ENCODE measurements around the gene LANCL2. TPM values are rescaled to one million over a fixed set of nuclear protein-coding genes. Genes with fewer than 3 reads are reported as not detected.
A peak's percentile ranks its signal among the peaks of the same experiment; 100 is the strongest.

Gene LANCL2
- total and polyA plus RNA-seq, 2 experiments from 2014 or later, result 11.7 to 13.8 TPM

DNA sequence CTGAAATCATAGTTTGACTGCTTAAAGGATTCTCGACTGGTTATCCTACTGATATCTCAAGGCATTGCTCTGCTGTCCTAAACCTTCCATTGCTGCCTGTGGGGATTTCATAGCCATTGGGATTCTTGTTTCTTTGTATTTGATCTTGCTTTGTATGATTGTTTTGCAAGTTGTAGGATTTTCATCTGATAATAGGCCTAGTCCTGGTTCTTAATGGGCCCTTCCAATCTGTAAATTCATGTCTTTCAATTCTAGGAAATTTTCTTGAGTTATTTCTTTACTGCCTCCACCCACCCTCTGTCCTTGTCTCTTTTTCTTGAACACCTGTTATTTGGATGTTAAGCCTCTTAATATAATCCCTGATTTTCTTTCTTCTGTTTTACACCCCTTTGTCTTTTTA lies 72.2 kb downstream of the LANCL2 start:
- Histone ChIP-seq H3K9me3 (ENCODE audit: low read depth) (no peaks in the 10 kb centered on the region), H3K27me3 (replicated peaks; ENCODE audit: insufficient read depth) (no peaks in the 10 kb centered on the region), H2AFZ (no peak overlapping the region), H3K79me2 (ENCODE audit: insufficient read depth) (no peaks in the 10 kb centered on the region), H3K4me3 (no peak overlapping the region), H3F3A (ENCODE audit: insufficient read depth) (peaks cover 6% of the 10 kb centered on the region; the same call in 1 of the 2 replicates), H3K27ac (no peak overlapping the region), H3K4me2 (ENCODE audit: unreplicated experiment) (no peak overlapping the region), H3K4me1 (ENCODE audit: insufficient read depth) (peaks cover 24% of the 10 kb centered on the region), H3K9me2 (ENCODE audit: insufficient read depth) (no peaks in the 10 kb centered on the region), H3K36me3 (ENCODE audit: low read depth) (no peaks in the 10 kb centered on the region), H4K20me1 (ENCODE audit: insufficient read depth) (no peaks in the 10 kb centered on the region), H3K9ac (no peak overlapping the region)
- in situ Hi-C loops (cut with MboI), result no loop called here
- TF ChIP-seq EZH2 (IDR thresholded peaks at IDR 0.05; ENCODE audit: insufficient read depth, poor library complexity, severe bottlenecking) (no peak), EZH2phosphoT487 (IDR thresholded peaks at IDR 0.05; ENCODE audit: insufficient read depth, low read depth) (no peak)
- DNase-seq, result no peak
- 96 to 100% methylated on average over 1 of the region's 1 CpG for WGBS, 2 experiments (ENCODE audit: low coverage in 1 of 2, low lambda C conversion rate in 2 of 2, missing lambda C conversion rate in 2 of 2)

DNA sequence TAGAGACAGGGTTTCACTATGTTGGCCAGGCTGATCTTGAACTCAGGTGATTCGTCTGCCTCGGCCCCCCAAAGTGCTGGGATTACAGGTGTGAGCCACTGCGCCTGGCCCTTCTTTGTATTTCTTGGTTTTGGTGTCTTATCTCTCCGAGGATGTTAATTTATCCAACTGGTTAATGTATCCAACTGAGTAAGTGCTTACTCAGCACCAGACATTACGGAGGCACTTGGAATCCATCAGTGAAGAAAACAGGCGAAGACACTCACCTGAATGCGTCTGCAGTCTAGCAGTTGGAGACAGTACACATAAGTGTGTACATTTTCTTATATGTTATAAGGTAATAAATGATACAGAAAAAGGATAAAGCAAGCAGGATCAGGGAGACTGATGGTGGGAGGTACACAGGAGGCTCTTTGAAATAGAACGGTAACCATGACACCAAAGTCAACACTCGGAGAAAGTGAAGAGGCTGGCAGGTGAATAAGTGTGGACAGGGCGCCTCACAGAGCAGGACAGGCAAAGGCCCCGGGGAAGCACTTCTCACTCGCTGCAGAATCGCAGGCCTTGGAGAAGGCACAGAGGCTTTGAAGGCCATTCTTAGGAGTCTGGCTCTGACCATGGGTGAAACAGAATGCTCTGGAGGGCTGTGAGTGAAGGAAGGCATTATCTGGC lies 73.1 kb downstream of the LANCL2 start:
- no peaks in the 10 kb centered on the region for H3K9me2 ChIP-seq (ENCODE audit: insufficient read depth)
- H3K4me3 ChIP-seq, result no peak overlapping the region
- no peaks in the 10 kb centered on the region for H3K79me2 ChIP-seq (ENCODE audit: insufficient read depth)
- no peaks in the 10 kb centered on the region for H4K20me1 ChIP-seq (ENCODE audit: insufficient read depth)
- no peaks in the 10 kb centered on the region for H3K9me3 ChIP-seq (ENCODE audit: low read depth)
- H3K4me1 ChIP-seq (ENCODE audit: insufficient read depth), result peaks cover 24% of the 10 kb centered on the region
- H3K27me3 ChIP-seq (replicated peaks; ENCODE audit: insufficient read depth), result no peaks in the 10 kb centered on the region
- TF ChIP-seq EZH2 (IDR thresholded peaks at IDR 0.05; ENCODE audit: insufficient read depth, poor library complexity, severe bottlenecking) (no peak), EZH2phosphoT487 (IDR thresholded peaks at IDR 0.05; ENCODE audit: insufficient read depth, low read depth) (no peak)
- H3K9ac ChIP-seq, result no peak overlapping the region
- no peak overlapping the region for H3K4me2 ChIP-seq (ENCODE audit: unreplicated experiment)
- no peaks in the 10 kb centered on the region for H3K36me3 ChIP-seq (ENCODE audit: low read depth)
- DNase-seq, result no peak
- in situ Hi-C loops (cut with MboI), result no loop called here
- WGBS, 2 experiments (ENCODE audit: low coverage in 1 of 2, low lambda C conversion rate in 2 of 2, missing lambda C conversion rate in 2 of 2), result 95% methylated on average over 13 of the region's 13 CpGs
- H3K27ac ChIP-seq, result no peak overlapping the region
- peaks cover 7% of the 10 kb centered on the region; the same call in 1 of the 2 replicates for H3F3A ChIP-seq (ENCODE audit: insufficient read depth)
- no peak overlapping the region for H2AFZ ChIP-seq

DNA sequence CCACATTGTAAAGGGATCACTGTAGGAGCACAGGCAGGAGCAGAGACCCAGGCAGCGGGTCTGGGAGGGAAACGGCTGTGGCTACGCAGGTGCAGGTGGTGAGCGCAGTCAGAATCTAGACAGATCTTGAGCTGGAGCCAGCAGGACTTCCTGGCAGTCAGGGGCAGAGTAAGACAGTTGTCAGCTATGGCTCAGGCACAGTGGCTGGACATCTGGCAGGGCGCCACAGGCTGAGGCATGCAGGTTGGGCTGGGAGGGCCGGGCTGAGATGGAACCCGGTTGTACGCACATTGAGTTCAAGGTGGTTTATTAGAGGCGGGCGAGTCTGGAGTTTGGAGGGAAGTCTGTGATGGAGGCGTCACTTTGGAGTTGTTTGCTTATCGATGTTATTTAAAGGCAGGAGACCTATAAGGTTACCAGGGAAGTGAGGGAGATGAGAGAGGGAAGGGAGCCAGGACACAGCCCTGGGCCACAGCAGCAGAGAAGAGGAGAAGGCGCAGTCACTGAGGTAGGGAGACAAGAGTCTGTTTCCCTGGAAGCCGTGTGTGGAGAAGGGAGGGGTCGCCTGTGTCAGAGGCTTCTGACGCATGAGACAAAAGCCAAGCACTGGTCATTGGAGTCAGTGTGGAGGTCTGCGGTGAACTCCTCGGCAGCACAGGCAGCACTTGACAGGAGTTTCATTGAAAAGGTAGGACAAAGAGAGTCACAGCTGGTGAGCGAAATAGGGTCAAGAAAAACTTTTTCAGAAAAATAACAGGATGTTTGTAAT lies 73.8 kb downstream of the LANCL2 start:
- Histone ChIP-seq H3K36me3 (ENCODE audit: low read depth) (no peaks in the 10 kb centered on the region), H3K27me3 (replicated peaks; ENCODE audit: insufficient read depth) (no peaks in the 10 kb centered on the region), H3F3A (ENCODE audit: insufficient read depth) (peaks cover 7% of the 10 kb centered on the region; the same call in 1 of the 2 replicates), H3K4me1 (ENCODE audit: insufficient read depth) (peaks cover 24% of the 10 kb centered on the region), H3K9me3 (ENCODE audit: low read depth) (no peaks in the 10 kb centered on the region), H3K9me2 (ENCODE audit: insufficient read depth) (no peaks in the 10 kb centered on the region), H3K4me2 (ENCODE audit: unreplicated experiment) (peak overlapping the region; percentile 18), H3K9ac (no peak overlapping the region), H3K27ac (no peak overlapping the region), H3K79me2 (ENCODE audit: insufficient read depth) (no peaks in the 10 kb centered on the region), H2AFZ (no peak overlapping the region), H3K4me3 (no peak overlapping the region), H4K20me1 (ENCODE audit: insufficient read depth) (no peaks in the 10 kb centered on the region)
- no peak for TF ChIP-seq EZH2 (IDR thresholded peaks at IDR 0.05; ENCODE audit: insufficient read depth, poor library complexity, severe bottlenecking)
- TF ChIP-seq EZH2phosphoT487 (IDR thresholded peaks at IDR 0.05; ENCODE audit: insufficient read depth, low read depth), result no peak
- WGBS, 2 experiments (ENCODE audit: low coverage in 1 of 2, low lambda C conversion rate in 2 of 2, missing lambda C conversion rate in 2 of 2), result 90 to 93% methylated on average over 19 of the region's 19 CpGs
- in situ Hi-C loops (cut with MboI), result no loop called here
- peak; percentile 35 for DNase-seq

DNA sequence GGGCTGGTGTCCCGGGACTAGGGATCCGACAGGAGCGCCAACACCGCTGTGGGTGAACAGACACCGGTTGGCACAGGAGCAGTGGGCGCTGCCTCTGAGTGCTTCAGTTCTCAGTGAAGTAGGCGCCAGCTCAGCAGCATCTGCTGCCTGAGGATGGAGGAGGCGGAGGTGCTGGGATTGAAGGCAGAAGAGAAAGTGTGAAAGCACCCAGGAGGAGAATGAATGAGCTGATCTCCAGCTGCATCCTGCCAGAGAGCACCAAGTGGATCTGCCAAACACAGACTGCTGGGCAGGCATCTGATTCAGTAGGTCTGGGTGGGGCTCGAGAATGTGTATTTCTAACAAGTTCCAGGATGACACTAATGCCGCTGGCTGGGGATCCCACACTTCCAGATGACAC lies 74.5 kb downstream of the LANCL2 start:
- H3K9me2 ChIP-seq (ENCODE audit: insufficient read depth), result no peaks in the 10 kb centered on the region

More for the DNA sequence above, 74.5 kb downstream of the LANCL2 start:
- TF ChIP-seq EZH2 (IDR thresholded peaks at IDR 0.05; ENCODE audit: insufficient read depth, poor library complexity, severe bottlenecking) (no peak), EZH2phosphoT487 (IDR thresholded peaks at IDR 0.05; ENCODE audit: insufficient read depth, low read depth) (no peak)
- H3K4me3 ChIP-seq, result no peak overlapping the region
- H3K27me3 ChIP-seq (replicated peaks; ENCODE audit: insufficient read depth), result no peaks in the 10 kb centered on the region
- H2AFZ ChIP-seq, result no peak overlapping the region
- peak; percentile 73 for DNase-seq
- H3F3A ChIP-seq (ENCODE audit: insufficient read depth), result peaks cover 7% of the 10 kb centered on the region; the same call in 1 of the 2 replicates
- H3K27ac ChIP-seq, result no peak overlapping the region
- in situ Hi-C loops (cut with MboI), result no loop called here
- H3K36me3 ChIP-seq (ENCODE audit: low read depth), result no peaks in the 10 kb centered on the region
- no peaks in the 10 kb centered on the region for H4K20me1 ChIP-seq (ENCODE audit: insufficient read depth)
- WGBS, 2 experiments (ENCODE audit: low coverage in 1 of 2, low lambda C conversion rate in 2 of 2, missing lambda C conversion rate in 2 of 2), result 24 to 31% methylated on average over 10 of the region's 10 CpGs
- H3K4me1 ChIP-seq (ENCODE audit: insufficient read depth), result peaks cover 24% of the 10 kb centered on the region
- no peaks in the 10 kb centered on the region for H3K9me3 ChIP-seq (ENCODE audit: low read depth)
- no peaks in the 10 kb centered on the region for H3K79me2 ChIP-seq (ENCODE audit: insufficient read depth)
- no peak overlapping the region for H3K9ac ChIP-seq
- H3K4me2 ChIP-seq (ENCODE audit: unreplicated experiment), result peak overlapping the region; percentile 18

Data from GM23248 (cell line).